CD4-positive, alpha-beta T cell treated with Interleukin-15 for 1 hour (primary cell): Measurements from ENCODE around the gene CHST8.

Source experiments
- DNase-seq: peaks from one replicate; pipeline ENCODE4 v3.0.0-alpha.2; 2020

CHST8 gene

GRCh38 chr19:33720691-33721682 is 99.2 kb downstream of the CHST8 start:
- no peak for DNase-seq

- DNase-seq, result no peak
These were observed 100.1 kb downstream of the CHST8 start for GRCh38 chr19:33721735-33722297.

- no peak for DNase-seq
These were observed 100.9 kb downstream of the CHST8 start for GRCh38 chr19:33722456-33723239.

GRCh38 chr19:33723512-33723911 is 101.8 kb downstream of the CHST8 start:
- no peak for DNase-seq

GRCh38 chr19:33724021-33724720 is 102.4 kb downstream of the CHST8 start:
- no peak for DNase-seq

DNA sequence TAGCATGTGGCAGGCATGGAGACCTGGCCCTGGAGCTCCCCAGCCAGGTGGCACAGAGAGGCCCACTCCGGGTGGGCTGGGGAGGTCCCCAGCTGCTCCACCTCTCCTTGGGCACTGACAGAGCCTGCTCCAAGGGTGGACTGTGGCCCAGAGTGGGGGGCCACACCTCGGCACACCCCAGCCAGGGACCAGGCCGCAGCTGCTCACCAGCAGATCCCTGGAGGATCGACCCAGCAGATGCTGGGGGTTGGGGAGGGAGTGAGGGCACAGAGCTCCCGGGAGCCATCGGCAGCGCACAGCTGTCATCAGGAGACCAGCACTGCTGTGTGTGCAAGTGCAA is 102.9 kb downstream of the CHST8 start:
- no peak for DNase-seq

GRCh38 chr19:33725567-33725966 is 103.8 kb downstream of the CHST8 start:
- DNase-seq, result no peak

GRCh38 chr19:33726756-33727155 is 105.0 kb downstream of the CHST8 start:
- no peak for DNase-seq

GRCh38 chr19:33727331-33727998 is 105.7 kb downstream of the CHST8 start:
- DNase-seq, result no peak

GRCh38 chr19:33728141-33728540 is 106.4 kb downstream of the CHST8 start:
- no peak for DNase-seq

DNA sequence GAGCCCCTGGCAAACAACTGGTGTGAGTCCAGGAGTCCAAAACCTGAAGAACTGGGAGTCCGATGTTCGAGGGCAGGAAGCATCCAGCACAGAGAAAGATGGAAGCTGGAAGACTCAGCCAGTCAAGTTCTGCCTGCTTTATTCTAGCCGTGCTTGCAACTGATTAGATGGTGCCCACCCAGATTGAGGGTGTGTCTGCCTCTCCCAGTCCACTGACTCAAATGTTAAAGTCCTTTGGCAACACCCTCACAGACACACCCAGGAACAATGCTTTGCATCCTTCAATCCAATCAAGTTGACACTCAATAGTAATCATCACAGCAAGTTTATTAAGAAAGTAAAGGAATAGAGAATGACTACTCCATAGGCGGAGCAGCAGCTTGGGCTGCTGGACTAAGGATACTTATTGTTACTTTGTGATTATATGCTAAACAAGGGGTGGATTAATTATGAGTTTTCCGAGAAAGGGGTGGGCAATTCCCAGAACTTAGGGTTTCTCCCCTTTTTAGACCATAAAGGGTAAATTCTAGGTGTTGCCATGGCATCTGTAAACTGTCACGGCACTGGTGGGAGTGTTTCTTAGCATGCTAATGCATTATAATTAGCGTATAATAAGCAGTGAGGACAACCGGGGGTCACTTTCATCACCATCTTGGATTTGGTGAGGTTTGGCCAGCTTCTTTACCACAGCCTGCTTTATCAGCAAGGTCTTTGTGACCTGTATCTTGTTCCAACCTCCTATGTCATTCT is 109.3 kb downstream of the CHST8 start:
- DNase-seq, result no peak

DNA sequence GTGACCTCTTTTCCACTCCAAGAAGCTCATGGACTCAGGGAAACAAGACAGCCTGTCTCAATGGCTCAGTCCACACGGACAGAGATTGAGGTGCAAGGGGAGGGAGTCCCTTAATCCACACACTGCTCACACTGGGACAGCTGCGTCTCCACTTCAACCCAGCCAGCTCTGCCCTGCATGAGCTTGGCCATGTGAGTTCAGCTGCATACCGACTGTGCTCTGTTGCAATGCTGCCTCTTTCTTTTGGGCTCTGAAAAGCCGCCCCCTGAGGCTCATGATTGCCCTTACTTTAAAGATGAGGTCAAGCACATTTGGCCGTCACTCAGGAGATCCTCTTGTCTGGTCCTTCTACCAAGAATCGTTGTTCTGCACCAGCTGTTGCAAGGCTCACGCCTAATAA is 110.1 kb downstream of the CHST8 start:
- no peak for DNase-seq

DNA sequence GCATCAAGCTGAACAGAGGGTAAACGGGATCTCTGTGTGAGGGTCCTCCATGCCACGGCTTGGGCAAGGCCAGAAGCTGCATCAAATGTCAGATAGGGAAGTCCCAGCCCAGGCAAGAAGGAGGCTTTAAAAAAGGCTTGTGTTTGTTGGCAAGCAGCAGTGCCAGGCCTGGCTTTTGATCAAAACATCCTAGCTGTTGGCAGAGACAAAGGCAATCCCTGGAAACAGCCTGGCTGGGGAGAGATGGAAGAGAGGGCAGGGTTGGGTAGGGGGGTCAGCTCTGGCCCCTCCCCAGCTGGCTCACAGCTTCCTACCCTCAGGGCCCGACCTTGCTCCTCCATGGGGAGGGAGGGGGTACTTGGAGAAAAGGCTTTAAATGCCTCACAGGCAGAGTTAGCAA is 113.2 kb downstream of the CHST8 start:
- no peak for DNase-seq

DNA sequence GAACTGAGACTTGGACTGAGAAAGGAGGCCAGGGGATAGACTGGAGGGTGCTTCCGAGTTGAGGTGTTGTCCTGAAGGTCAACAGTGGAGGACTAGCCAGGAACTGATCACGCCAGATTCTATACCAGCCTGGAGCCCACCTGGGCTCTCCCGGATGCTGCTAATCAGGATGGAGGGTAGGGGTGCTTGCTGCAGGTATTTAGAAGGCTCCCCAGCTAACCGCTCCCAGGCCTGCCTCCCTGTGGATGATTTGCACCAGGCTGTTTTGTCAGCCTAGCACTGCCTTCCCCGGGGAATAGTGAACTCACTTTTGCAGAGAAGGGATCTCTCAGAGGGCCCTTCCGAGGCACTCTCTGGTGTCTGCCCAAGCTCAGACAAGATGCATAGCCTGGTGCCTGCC is 114.4 kb downstream of the CHST8 start:
- DNase-seq, result no peak

DNA sequence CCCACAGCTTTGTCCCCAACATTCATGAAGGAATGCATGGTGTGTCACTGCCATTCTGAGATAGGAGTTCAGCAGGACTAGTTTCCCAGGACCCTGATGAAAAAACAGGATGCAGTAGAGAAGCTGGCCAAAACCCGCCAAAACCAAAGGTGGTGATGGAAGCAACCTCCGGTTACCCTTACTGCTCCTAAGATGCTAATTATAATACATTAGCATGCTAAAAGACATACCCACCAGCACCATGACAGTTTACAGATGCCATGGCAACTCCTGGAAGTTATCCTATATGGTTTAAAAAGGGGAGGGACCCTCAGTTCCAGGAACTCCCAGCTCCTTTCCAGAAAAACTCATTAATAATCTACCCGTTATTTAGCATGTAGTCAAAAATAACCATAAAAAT is 115.0 kb downstream of the CHST8 start:
- DNase-seq, result no peak

- DNase-seq, result no peak
These were observed 116.1 kb downstream of the CHST8 start for GRCh38 chr19:33737681-33738371.

DNA sequence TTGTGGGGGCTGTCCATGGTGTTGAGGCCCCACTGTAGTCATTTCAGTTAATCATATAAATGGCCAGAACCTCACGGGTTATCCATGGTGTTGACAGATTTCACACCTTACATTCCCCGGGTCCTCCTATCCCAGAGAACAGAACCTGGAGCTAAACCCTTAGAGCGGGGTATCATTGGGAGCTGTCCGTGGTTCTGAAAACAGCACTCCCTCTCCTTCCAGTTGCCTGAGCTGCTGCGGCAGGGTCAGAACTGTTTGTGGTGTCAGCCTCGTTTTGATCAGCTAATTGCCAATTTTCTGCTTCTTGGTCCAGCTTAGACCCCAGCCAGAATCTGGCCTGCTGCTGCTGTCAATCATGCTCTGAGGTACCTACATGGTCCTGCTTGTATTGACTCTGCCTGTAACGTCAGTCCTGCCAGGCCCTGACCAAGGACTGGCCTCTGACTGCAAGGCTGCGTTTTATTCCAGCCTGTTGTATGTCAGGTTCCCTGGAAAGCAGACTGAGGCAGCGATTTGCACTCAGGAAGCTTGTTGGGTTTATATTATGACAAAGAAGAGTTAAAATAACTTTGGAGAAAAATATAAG is 119.2 kb downstream of the CHST8 start:
- no peak for DNase-seq

GRCh38 chr19:33745297-33745696 is 123.5 kb downstream of the CHST8 start:
- DNase-seq, result no peak

GRCh38 chr19:33746159-33746558 is 124.4 kb downstream of the CHST8 start:
- no peak for DNase-seq

GRCh38 chr19:33747273-33747672 is 125.5 kb downstream of the CHST8 start:
- DNase-seq, result no peak

DNA sequence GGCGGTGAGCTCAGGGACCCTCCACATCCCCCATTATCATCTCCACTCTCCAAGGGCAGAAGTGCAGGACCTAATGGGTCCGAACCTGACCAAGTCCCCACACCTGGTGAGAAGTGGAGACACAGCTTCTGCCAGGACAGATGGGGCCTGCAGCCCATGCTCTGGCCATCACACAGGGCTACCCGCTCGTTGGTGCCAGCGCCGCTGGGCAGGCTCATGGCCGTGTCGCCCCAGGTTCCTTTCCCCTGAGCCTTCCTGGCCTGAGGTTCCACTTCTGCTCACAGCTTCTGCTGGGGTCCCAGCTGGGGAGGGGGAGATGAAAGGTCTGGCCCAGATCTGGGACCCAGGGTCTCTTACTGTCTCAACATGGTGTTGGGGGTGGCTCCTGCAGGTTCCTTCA is 126.5 kb downstream of the CHST8 start:
- DNase-seq, result no peak
